GM19099 (cell line): ENCODE measurements around the gene CASZ1.

Experiments
- POLR2A ChIP-seq: IDR thresholded peaks from 3 replicates; pipeline ENCODE4 v1.6.1; 2011; ENCODE audit warnings: low read depth; ENCODE audit not compliant: insufficient read length; ENCODE audit errors: extremely low read depth

CASZ1 gene

DNA sequence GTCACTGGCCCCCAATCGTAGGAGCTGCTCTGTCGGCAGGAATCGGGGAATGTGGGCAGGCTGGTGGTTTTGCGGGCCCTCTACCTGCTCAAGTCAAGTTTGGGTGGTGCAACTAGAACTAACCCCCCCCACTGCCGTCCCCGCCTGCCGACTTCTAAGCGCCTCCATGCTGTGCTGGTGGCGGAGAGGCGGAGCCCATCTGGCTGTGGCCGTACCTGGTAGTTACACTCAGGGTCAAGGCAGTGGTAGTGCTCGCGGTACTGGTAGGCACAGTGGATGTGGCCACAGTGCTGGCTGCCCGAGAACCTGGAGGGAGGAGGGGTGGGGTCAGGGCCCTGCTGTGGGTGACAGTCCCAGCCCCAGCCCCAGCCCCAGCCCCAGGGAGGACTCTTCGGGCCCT, 140.0 kb downstream of the CASZ1 start:
- no peak for TF ChIP-seq POLR2A

GRCh38 chr1:10655002-10655401, 141.4 kb downstream of the CASZ1 start:
- TF ChIP-seq POLR2A, result no peak

DNA sequence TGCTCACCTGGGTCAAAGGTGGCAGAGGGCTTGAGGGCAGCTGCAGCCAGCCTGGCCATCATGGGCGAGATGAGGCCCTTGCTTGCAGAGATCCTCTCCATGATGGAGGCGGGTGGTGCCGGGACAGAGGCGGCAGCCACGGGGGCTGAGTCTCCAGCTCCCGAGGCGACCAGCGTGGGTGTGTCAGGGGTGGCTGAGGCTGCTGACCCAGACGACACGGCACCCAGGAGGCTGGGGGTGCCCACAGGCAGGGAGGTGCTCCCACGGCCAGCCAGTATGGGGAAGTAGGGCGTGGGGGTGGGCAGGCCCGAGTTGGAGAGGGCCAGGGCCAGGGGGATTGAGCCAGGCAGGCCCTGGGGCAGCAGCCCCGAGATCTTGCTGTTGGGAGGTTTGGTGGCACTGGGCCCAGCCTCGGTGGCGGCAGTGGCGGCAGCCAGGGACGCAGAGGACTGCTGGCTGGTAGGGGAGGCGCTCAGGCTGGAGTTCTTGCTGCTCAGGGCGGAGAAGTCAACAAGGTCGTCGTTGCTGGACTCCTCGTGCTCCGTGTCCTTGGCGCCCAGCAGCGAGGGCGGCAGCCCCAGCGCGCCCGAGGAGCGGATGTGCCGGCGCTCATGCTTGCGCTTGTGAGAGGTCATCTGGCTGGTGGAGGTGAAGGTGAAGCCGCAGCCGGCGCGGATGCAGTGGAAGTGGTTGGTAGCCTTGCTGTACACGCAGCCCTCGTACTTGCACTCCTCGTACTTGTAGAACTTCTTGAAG, 142.9 kb downstream of the CASZ1 start:
- TF ChIP-seq POLR2A, result no peak

GRCh38 chr1:10652626-10653025, 143.8 kb downstream of the CASZ1 start:
- no peak for TF ChIP-seq POLR2A

- TF ChIP-seq POLR2A, result no peak
Observed at GRCh38 chr1:10651793-10652192, 144.7 kb downstream of the CASZ1 start.

- no peak for TF ChIP-seq POLR2A
Observed at GRCh38 chr1:10651389-10651766, 145.1 kb downstream of the CASZ1 start.

- TF ChIP-seq POLR2A, result no peak
Observed at GRCh38 chr1:10650556-10651388, 145.7 kb downstream of the CASZ1 start.

DNA sequence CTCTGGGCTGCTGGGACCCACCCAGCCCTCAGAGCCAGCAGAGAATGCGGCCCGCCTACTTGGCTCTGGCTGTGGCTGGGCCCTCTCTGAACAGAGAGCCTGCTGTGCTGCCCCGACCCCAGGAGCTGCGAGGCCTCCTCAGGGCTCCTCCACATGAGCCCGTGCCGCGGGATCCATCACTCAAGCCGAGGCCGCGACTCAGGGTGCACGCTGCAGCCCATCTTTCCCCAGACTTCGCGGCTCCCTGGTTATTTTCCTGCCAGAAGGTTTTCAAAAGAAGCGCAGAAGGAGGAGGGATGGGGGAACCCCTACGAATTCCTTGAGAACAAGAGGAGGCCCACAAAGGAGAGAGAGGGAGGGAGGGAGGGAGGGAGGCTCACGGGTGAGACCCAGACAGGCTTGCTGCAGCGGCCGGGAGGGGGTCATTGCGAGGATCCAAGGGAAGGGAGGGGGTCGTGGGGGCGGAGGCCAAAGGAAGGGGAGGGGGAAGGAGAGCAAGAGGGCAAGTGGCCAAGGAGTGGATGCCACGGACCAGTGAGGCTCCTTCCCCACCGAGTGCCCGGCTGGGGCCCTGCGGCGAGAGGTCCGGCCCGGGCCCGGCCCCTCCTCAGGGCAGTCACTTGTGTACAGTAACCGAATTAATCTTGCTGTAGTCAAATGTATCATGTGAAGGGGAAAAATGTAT, 146.8 kb downstream of the CASZ1 start:
- TF ChIP-seq POLR2A, result no peak

GRCh38 chr1:10648689-10649516, 147.5 kb downstream of the CASZ1 start:
- no peak for TF ChIP-seq POLR2A

DNA sequence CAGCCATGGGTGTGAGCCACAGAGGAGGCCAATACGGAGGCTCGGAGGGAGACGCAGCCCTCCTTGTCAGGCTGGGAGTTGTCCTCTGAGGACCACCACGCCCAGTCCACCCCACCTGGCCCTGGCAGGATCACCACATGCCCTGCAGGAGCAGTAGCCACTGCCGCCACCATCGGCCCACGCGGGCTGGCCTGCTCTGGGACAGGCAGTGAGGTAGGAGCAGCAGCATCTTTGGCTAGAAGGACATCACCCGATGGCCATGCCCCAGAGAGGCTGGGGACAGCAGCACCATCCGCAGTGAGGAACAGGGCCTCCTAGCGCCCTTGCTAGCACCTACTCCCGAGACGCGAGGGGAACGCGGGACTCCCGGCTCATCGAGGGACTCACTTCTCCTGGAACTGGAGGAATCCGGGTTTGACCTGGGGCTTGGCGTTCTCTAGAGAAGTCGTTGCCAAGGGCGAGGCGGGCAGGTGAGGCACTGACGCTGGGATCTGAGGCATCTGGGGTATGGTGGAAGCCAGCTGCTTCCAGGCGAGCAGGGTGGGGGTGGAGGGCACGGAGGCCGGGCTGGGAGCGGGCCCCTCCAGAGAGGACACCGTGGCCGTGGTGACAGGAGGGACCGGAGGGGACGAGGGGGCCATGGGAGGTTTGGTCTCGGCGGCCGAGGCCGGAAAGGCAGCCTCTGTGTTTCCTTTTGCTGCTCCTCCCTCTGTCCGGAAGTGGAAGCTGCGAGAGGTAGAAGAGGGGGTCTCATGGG, 148.9 kb downstream of the CASZ1 start:
- TF ChIP-seq POLR2A, result no peak

DNA sequence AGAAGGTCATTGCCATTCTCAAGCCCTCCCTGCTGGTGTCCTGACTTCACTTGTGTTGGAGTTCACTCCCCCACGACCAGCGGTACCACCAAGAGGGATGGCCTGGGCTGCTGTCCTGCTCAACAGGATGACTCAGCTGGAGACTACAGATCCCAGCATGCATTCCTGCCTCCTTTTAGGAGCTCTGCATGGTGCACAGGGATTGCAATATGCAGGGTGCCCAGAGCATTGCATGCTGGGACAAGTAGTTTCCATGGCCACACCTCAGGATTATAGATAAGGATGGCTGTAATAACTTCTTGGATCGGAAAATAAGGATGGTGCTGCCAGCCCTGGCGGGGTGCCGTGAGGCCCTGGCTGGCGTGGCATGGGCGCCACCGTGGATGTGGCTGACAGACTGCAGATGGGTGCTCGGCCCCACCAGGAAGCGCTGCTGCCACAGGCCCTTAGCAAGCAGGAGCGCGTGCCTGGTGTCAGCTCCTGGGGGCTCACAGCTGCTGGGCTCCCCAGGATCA, 150.0 kb downstream of the CASZ1 start:
- no peak for TF ChIP-seq POLR2A

- no peak for TF ChIP-seq POLR2A
Observed at GRCh38 chr1:10644307-10645128, 151.9 kb downstream of the CASZ1 start.
